HG02588 (cell line): ENCODE results near the gene RGMA.

ENCODE experiments used
- ATAC-seq: cut with Tn5 transposase; IDR thresholded peaks from one replicate; pipeline ENCODE4 v1.9.1; 2021; ENCODE audit warnings: mild to moderate bottlenecking, moderate library complexity; ENCODE audit not compliant: unreplicated experiment

The RGMA gene, protein sequence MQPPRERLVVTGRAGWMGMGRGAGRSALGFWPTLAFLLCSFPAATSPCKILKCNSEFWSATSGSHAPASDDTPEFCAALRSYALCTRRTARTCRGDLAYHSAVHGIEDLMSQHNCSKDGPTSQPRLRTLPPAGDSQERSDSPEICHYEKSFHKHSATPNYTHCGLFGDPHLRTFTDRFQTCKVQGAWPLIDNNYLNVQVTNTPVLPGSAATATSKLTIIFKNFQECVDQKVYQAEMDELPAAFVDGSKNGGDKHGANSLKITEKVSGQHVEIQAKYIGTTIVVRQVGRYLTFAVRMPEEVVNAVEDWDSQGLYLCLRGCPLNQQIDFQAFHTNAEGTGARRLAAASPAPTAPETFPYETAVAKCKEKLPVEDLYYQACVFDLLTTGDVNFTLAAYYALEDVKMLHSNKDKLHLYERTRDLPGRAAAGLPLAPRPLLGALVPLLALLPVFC

DNA sequence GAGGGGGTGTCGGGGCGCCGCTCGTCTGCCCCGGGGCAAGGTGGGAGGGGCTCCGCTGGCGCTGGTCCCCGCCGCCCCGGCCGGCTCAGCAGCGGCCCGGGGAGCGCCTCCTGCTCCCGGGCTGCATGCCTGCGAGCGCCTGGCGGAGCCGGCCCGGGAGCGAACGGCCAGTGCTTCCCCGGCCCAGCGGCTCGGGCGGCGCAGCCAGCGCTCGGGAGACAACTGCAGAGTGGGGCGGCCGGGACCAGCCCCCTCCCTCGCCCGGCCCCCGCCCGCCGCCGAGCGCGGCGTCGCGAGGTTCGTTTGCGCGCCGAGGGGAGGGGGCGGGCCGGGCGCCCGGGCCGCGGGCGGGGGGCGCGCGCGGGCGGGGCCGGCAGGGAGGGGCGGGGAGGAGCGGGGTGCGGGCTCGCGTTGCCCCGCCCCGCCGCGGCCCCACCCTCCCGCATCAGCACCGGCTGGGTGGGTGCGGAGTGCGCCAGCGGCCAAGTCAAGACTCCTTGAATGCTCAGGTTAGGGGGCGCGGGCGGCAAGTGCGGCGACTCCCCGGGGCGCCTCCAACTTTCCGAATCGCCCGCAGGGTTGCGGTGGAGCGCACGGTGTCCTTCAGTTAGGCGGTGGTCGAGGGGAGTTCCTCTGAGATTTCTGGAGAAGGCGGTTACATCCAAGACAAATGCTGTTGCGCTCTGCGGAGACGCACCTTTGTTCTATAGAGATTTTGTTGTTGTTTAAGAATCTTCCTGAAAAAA, at the start of gene RGMA:
Gene RGMA (minus strand): TSS at position 231 of the 746 bp plus-strand sequence. CDS start 279 bp downstream, outside the sequence.
- no peak for ATAC-seq

DNA sequence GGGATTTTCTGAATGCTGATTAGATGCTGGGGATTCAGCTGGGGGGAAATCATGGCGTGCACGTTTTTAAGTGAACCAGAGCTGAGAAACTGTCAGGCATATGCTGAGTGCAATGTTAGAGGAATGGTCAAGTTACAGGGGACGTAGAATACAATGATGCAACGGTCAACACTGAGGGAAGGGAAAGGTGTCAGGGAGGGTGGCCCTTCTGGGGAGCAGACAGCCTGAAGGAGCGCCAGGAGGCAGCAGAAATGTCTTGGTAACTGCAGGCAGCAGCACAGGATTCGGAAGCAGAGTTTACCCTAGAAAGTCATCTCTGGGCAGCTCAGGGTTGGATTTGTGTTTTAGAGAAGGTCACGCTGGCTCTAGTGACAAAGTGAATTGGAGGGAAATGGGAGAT, 47.6 kb upstream of the RGMA start:
- no peak for ATAC-seq

GRCh38 chr15:93135997-93136397, 47.0 kb upstream of the RGMA start:
- no peak for ATAC-seq

DNA sequence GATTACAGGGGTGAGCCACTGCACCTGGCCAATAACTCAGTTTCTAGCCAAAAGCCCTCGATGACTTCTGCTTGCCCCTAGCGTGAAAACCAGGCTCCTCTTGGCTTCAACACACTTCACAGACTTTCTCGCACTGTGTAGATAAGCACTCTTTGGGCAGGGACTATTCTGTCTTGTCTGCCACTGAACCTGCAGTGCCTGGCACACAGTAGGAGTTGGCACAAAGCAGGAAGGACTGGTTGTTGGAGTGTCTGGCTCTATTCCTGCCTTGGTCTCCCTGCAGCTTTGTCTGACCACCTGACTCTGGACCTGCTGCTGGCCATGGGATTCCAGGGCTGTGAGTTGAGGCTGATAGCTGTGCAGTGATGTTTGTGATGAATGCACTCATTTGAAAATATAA, 46.4 kb upstream of the RGMA start:
- ATAC-seq: no peak

GRCh38 chr15:93131485-93132095, 42.6 kb upstream of the RGMA start:
- no peak for ATAC-seq

DNA sequence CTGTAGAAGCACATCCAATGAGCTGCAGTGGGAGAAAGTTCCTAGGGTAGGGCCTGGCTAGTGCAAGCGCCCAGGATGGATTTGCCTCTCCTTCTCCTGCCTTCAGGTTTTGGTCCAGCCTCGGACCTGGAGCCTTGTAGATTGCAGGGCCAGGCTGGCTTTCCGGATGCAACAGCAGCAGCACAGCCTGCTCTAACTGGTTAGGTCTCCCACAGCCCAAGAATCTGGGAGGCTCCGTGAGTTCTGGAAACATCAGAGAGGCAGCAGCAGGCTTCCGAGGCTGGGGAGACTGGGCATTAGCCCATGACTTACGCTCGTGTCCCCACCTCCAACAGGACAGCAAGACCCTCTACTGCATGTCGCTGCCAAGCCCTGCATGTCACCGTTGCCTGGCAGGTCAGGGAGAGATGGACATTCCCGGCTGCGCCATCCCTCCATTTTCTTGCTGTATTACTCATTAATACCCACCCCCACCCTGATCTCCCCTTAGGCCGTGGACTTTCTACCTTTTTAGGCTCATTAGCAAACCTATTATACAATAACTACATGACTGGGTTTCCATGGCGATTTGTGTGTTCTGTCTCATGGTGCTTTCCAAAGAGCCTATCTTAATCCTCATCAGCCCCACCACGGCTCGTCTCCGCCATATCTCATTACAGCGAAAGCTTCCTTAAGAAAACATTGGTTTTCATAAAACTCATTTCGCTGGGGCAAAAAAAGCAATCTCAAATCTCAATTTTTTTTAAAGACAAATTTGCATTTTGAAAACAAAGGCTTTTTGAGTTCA, 40.9 kb upstream of the RGMA start:
- ATAC-seq: no peak

DNA sequence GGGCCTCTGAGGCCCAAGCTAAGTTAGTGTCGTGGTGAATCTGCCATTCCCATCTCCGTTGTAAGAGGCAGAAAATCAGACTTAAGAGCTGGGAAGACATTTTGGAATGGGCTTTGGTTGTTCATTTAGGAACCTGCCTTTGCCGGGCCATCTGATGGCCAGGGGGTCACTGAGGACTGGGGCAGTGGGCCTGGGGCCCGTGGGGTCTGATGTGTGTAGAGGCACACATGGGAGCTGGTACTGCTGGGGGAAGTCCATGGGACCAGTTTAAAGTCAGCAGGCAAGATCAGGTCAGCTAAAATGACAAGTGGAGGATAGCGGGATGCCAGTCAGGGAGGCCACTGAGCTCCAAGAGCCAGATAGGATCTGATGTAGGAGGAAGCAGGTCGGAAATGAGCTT, 38.3 kb upstream of the RGMA start:
- no peak for ATAC-seq

DNA sequence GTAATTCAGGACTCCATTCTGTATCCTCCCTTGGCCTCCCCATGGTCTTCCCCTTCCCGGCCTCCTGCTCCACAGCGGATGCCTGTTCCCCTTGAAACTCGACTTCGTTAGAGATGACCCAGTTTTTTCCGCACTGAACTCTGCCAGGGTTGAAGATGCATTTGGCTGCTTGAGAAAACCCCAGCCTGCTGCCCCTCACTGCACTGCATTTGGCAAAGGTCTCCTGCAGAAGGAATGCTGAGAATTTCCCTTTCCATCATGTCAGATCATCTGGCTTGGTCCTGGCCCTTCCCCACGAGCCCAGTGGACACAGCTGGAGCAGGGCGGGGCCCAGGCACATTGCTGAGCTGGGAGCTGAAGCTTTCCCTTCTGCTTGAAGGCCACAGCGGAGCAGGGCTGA, 37.6 kb upstream of the RGMA start:
- no peak for ATAC-seq

DNA sequence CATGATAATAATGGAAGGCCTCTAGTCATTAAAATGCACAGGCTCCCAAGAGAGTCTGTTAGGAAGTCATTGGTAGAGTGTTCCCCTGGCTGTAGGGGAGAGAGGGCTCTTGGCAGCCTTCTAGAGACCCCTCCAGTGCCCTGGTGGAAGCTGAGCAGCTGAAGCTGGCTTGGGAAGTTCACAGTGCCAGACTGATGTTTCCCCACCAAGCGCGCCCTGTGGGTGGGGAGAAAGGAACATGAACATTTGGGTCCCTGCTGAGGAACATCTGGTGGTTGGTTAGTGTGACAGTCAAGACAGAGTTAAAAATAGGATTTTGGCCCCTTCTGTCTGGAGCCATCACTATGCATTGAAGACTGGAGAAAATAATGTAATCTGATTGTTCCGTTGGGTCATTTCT, 37.1 kb upstream of the RGMA start:
- no peak for ATAC-seq

GRCh38 chr15:93124126-93124525, 35.1 kb upstream of the RGMA start:
- ATAC-seq: no peak

DNA sequence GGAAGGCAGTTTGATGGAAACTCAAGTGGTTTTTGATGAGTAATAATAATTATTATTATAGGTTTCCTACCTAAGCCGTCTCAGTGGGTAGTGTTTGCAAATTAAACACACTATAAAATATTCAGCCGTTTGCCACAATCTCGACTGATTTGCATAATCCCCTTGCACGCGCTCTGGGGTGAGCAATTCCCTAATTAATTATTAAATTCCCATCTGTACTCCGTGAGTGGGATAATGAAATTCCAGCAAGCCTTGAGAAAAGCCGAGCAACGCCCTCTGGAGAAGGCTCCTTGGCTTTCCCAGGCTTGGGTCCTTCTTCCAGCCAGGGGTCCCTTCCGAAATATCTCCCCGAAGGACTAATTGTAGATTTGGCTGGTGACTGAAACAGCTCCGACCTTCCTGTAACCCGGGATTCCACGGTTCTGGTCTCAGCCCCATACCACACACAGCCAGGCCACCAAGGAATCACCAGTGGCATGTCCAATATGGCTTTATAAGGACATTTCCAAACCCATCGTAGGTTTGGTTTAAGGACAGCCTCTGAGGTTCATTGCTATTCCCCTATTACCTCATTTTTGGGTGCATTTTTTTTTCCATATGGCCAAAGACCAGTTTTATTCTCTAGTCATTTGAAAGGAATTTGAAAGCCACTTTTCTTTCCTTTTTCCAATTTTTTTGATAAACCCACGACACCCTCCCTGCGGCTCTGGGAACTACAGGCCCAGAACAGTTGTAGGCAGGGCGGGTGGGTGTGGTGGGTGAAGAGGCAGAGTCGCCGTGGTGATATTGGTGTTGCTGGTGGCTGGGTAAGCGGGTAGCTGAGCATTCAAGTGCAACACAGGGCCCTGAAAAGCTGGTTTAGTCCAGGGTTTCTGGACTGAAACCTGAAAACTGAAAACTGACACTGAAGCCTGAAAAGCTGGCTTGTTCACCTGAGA, 33.2 kb upstream of the RGMA start:
- ATAC-seq: no peak

GRCh38 chr15:93121107-93121506, 32.1 kb upstream of the RGMA start:
- ATAC-seq: no peak

DNA sequence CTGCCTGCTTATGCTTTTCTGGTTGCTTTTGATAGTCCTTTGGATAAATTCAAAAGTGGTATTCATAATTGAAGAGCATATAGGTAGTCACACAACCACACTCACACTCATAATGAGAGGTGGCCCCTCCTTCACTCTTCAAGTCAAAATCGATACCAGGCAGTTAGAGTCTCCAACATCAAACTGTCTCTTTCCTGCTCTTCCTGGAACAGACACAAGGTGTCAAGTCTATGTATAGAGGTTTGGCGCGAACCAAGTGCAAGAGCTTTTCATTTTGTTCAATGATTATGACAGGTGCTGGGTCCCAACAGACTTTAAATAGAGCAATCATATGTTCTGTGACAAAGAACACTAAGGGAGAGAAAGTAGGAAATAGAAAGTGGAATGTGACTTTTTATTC, 29.9 kb upstream of the RGMA start:
- no peak for ATAC-seq

GRCh38 chr15:93111451-93111850, 22.4 kb upstream of the RGMA start:
- ATAC-seq: no peak

- no peak for ATAC-seq
These were observed 21.6 kb upstream of the RGMA start for GRCh38 chr15:93110502-93111040.

DNA sequence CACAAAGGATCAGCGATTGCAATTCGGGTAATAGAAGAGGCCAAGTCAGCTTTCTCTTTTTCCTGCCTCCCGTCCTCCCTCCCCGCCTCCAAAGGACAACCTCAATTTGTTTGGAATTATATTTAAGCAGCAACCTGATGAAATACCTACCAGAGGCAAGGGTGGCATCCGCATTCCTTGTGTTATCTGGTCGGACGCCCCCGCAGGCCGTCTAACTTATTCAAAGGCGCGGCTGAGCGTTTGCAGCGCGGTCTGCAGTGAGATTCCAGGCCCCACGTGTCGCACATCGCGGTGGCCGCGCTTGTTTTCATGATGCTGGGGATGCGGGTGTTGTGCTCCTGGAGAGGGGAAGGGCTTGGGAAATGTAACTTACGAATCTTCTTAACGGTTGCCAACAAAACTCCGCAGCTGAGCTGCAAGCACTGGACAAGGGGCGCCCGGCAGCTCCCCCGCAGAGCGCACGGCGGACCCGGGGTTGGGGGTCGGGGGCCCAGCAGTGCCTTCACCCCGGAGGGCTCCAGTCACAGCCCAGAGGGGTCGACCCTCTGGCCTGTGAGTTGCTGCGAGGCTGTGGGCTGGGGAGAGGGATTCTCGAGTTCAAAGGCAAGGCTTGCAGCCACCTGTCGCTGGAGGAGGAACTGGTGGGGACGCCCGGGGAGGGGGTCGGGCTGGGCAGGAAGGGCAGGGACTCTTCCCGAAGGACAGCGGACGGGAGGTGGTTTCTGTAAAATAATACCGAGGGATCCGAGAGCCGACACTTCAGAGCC, 20.5 kb upstream of the RGMA start:
- ATAC-seq: no peak

DNA sequence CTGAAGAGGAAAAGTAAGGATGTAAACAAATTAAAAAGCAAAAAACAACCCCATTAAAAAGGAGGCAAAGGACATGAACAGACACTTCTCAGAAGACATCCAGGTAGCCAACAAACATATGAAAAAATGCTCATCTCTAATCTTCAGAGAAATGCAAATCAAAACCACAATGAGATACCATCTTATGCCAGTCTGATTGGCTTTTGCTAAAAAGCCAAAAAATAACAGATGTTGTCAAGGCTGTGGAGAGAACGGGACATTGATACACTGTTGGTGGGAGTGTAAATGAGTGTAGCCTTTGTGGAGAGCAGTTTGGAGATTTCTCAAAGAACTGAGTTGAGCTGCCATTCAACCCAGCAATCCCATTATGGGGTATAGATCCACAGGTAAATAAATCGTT, 18.6 kb upstream of the RGMA start:
- ATAC-seq: no peak

- no peak for ATAC-seq
These were observed 16.5 kb upstream of the RGMA start for GRCh38 chr15:93105485-93105884.

DNA sequence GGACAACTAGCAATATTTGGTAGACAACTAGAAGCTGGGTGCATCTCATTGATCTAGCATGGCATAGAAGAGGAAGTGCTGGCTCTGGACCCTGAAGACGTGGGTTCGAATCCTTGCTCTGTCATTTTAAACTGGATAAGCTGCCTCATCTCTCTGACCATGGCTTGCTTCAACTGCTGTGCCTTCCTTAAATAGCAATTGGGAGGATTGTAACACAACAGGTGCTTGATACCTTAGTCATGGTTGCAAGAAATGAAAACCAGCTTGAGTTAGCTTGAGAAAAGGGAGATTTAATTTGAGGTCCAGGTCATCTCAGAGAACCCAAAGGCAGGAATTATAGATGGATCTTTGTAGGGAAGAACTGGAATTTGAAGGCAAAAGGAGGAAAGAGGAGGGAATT, 14.8 kb upstream of the RGMA start:
- no peak for ATAC-seq
